Right lobe of liver (tissue), 6 donors: ENCODE data around the gene CELF2. TPM values are rescaled to one million over a fixed set of nuclear protein-coding genes. Genes with fewer than 3 reads are reported as not detected.

ENCODE experiments used
- ATAC-seq, 4 donors: fragments of 200-7000 bp; cut with Tn5 transposase; one replicate each; pipeline ENCODE4 v1.9.1; 2020; ENCODE audit warnings: mild to moderate bottlenecking in 4 of 4, moderate library complexity in 4 of 4
- DNase-seq, 3 donors: peaks; one replicate each; pipeline ENCODE4 v3.0.0-alpha.2; 2020
- H3K27ac ChIP-seq, 3 donors: fragments of 200-600 bp; one replicate each; pipeline ENCODE4 v1.8.0; 2022
- H3K27me3 ChIP-seq, 2 donors: fragments of 200-600 bp; one replicate each; pipeline ENCODE4 v1.8.0; 2022
- H3K36me3 ChIP-seq, 4 donors: fragments of 200-600 bp; sonication (generic) in 1 of 4; one replicate each; pipeline versions ENCODE4 v1.5.1 to v1.8.0; 2017 to 2022; ENCODE audit warnings: control low read depth in 1 of 4
- H3K4me1 ChIP-seq, 4 donors: fragments of 200-600 bp; sonication (generic) in 1 of 4; one replicate each; pipeline versions ENCODE4 v1.5.1 to v1.8.0; 2017 to 2022; ENCODE audit warnings: control low read depth in 1 of 4
- H3K4me3 ChIP-seq, 3 donors: fragments of 200-600 bp; one replicate each; pipeline ENCODE4 v1.8.0; 2022
- H3K9me3 ChIP-seq, 4 donors: fragments of 200-600 bp; sonication (generic) in 1 of 4; one replicate each; pipeline versions ENCODE4 v1.5.1 to v1.8.0; 2017 to 2022; ENCODE audit warnings: control low read depth in 1 of 4
- POLR2A ChIP-seq: fragments of 450-650 bp; IDR thresholded peaks from one replicate; pipeline ENCODE4 v1.6.1; 2017; ENCODE audit warnings: antibody characterized with exemption, mild to moderate bottlenecking
- WGBS: methylation state at CpG from one replicate; pipeline ENCODE4 v1.1.6; 2018; ENCODE audit warnings: low coverage, low lambda C conversion rate; ENCODE audit not compliant: insufficient coverage; ENCODE audit errors: missing lambda C conversion rate; 5-methylcytosine and 5-hydroxymethylcytosine counted together
- intact Hi-C, 2 donors: fragments of 100-400 bp; cut with DNase I; formaldehyde crosslinking; loops; one replicate each; pipeline versions ENCODE4 v1.11.2 to v1.14.1; 2022
- total RNA-seq, 6 experiments: library from RNA; depleted of rRNA in 2 of 6; stranded (reverse); fragments of >200 nt in 2 of 6; fragmentation: NEBNext Ultra II Directional in 3 of 6; extraction: Animal tissue kit (Norgen Biotek cat#: 25700) in 3 of 6; gene quantifications; one replicate each; pipeline versions ENCODE4 v1.1.0 to v1.2.4, GENCODE V29; 2016 to 2023
- TF ChIP-seq, protein P1 (sequence below), 4 donors: fragments of 200-600 bp in 3 of 4; fragments of 450-650 bp in 1 of 4; IDR thresholded peaks; one replicate each; pipeline versions ENCODE4 v1.5.1 to v1.8.0; 2016 to 2022; ENCODE audit warnings: antibody characterized with exemption in 4 of 4, mild to moderate bottlenecking in 2 of 4
- donor health status: DM: no; HTN: yes; CAD: no.
- donor health status: DM: no; HTN: no; CAD: no.
- donor health status: DM: no; HTN: no; CAD: no.
- donor health status: DM: no; HTN: yes; CAD: no.
- donor health status: DM: no; HTN: yes; CAD: no.

Gene CELF2
- total RNA-seq, 6 experiments from 2014 or later, result 2.4 to 6.2 (median 3.7) TPM

DNA sequence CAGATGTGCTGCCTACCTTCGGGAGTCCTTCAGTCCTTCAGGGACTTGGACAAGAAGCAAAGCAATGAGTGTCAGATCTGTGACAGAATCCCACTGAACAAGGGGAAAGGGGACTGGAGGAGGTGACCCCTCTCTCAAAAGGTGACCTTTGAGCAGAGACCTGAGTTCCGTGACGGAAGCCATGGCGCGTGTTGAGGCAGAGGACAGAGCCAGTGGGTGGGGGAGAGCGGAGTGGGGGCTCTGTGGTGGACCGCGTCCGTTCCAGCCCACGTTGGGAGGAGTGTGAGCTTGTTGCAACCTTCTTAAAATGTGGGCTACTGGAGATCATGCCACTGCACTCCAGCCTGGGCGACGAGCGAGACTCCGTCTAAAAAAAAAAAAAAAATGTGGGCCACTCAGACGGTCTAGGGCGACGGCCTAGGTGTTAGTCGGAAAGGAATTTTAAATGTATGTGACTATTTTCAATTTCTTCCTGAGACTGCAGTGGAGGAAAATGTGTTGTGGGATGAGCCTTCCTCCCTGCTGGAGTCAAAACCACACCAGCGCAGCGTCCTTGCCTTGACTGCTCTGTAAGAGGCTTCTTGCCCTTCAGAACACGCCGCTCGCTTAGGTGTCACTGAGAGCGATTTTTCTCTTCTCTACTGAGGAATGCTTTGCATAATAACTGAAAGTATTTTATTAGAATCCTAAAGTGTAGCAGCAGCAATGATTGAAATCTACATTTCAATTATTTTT, 272.7 kb downstream of the CELF2 start:
- intact Hi-C loops, result no loop called here
- 94% methylated on average over 18 of the region's 24 CpGs for WGBS
- Histone ChIP-seq H3K27me3 (no peaks in the 10 kb centered on the region), H3K27ac (no peak overlapping the region), H3K36me3 (peaks cover 0 to 2% (median 0%) of the 10 kb centered on the region in 4 donors), H3K4me1 (no peaks in the 10 kb centered on the region), H3K9me3 (no peaks in the 10 kb centered on the region), H3K4me3 (no peak overlapping the region)
- ATAC-seq (no peak), DNase-seq (no peak)
- TF ChIP-seq, protein P1, sequence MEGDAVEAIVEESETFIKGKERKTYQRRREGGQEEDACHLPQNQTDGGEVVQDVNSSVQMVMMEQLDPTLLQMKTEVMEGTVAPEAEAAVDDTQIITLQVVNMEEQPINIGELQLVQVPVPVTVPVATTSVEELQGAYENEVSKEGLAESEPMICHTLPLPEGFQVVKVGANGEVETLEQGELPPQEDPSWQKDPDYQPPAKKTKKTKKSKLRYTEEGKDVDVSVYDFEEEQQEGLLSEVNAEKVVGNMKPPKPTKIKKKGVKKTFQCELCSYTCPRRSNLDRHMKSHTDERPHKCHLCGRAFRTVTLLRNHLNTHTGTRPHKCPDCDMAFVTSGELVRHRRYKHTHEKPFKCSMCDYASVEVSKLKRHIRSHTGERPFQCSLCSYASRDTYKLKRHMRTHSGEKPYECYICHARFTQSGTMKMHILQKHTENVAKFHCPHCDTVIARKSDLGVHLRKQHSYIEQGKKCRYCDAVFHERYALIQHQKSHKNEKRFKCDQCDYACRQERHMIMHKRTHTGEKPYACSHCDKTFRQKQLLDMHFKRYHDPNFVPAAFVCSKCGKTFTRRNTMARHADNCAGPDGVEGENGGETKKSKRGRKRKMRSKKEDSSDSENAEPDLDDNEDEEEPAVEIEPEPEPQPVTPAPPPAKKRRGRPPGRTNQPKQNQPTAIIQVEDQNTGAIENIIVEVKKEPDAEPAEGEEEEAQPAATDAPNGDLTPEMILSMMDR (IDR thresholded peaks at IDR 0.05), result no peak
- no peak for TF ChIP-seq POLR2A

DNA sequence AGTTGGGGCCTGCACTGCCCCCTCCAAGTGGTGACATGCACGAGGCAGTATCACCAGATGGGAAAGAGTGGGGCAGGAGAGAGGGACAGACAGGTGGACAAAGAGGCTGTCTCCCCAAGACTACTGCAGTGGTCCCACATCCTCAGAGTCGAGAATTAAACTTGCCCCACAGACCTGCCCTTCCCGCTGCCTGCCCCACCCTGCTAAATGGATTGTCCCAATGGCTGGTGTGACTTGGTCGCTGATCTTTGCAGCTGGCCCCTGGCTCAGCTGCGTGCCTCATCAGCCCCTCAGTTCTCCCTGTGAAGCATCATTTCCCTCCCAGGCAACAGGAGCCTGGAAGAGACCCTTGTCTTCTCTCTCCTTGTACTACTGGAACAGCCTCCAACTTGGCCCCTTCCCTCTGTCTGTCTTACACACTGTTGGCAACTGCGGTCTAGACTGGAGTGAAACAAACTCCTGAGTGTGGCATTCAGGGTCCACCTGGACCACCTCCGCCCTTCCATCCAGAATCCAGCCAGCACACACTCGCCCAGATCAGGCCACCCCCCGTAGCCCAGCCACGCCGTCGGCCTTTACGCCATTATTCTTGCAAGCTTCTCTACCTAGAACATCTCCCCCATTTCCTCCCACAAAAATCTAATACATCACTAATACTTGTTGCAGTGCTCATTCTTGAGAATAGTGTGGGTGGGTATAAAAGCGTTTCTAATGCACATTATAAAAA, 275.1 kb downstream of the CELF2 start:
- H3K27ac ChIP-seq, result no peak overlapping the region
- H3K4me1 ChIP-seq, result no peaks in the 10 kb centered on the region
- DNase-seq (no peak), ATAC-seq (no peak)
- intact Hi-C loops, result no loop called here
- H3K36me3 ChIP-seq, result peaks cover 0 to 2% (median 0%) of the 10 kb centered on the region in 4 donors
- H3K9me3 ChIP-seq, result no peaks in the 10 kb centered on the region
- WGBS, result 85% methylated on average over 11 of the region's 14 CpGs
- H3K27me3 ChIP-seq, result no peaks in the 10 kb centered on the region
- no peak overlapping the region for H3K4me3 ChIP-seq
- TF ChIP-seq, protein P1 (IDR thresholded peaks at IDR 0.05), result no peak
- TF ChIP-seq POLR2A, result no peak

DNA sequence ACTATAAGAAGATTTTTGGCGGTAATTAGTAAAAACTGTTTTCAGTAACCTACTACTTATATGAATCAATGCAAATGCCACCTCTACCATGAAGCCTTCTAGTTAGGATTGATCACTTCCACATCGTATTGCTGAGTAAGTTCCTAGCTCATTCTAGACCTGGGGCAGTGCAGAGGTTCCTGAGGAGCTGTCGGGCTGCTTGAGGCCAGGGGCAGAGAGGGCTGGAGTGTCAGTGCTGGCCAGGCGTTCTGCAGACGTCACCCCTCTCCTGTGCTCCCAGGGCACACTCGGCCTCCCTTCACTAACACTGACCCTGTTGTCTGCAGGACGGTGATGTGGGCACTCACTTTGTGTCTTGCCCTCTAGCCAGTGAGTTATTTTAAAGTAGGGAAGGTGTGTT, 275.7 kb downstream of the CELF2 start:
- H3K36me3 ChIP-seq, result peaks cover 0 to 2% (median 0%) of the 10 kb centered on the region in 4 donors
- no peaks in the 10 kb centered on the region for H3K27me3 ChIP-seq
- no peak overlapping the region for H3K4me3 ChIP-seq
- peak in 1 of 4 donors; percentile 24 for ATAC-seq
- 79% methylated on average over 6 of the region's 7 CpGs for WGBS
- H3K27ac ChIP-seq, result no peak overlapping the region
- DNase-seq, result no peak
- H3K9me3 ChIP-seq, result no peaks in the 10 kb centered on the region
- intact Hi-C loops, result no loop called here
- no peak for TF ChIP-seq POLR2A
- TF ChIP-seq, protein P1 (IDR thresholded peaks at IDR 0.05), result no peak
- H3K4me1 ChIP-seq, result no peaks in the 10 kb centered on the region

DNA sequence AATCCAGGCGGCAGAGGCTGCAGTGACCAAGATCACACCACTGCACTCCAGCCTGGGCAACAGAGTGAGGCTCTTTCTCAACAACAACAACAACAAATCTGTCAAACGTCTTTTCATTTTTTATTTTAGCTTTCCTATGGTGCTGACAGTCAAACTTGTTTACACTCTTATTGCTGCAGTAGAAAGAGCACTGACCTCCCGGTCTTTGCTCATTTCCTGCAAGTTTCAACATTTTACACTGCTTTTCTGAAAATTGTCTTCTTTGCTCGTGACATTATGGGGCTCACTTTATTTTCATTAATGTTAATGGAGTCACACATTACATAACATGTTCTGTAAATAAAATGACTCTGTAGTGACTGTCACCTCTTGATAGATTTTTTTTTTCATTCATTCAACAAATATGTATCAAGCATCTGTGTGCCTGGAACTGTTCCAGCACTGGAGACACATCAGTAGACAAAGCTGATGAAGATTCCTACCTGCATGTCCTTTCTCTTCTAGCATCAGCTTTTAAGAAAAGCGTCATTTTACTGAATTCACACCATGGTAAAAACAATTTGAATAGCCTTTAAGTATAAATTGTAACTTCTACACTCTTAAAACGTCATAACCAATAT, 277.3 kb downstream of the CELF2 start:
- intact Hi-C loops, result no loop called here
- DNase-seq (no peak), ATAC-seq (peak in 1 of 4 donors; percentile 41)
- H3K36me3 ChIP-seq, result no peaks in the 10 kb centered on the region
- TF ChIP-seq, protein P1 (IDR thresholded peaks at IDR 0.05), result no peak
- TF ChIP-seq POLR2A, result no peak
- no peak overlapping the region for H3K4me3 ChIP-seq
- H3K27me3 ChIP-seq, result no peaks in the 10 kb centered on the region
- no peak overlapping the region for H3K27ac ChIP-seq
- WGBS, result 33% methylated on average over 5 of the region's 6 CpGs
- no peaks in the 10 kb centered on the region for H3K4me1 ChIP-seq
- no peaks in the 10 kb centered on the region for H3K9me3 ChIP-seq
